Liver (tissue), 3 donors: ENCODE data around the gene THADA.

Experiments used
- ATF3 ChIP-seq: IDR thresholded peaks from 2 replicates; pipeline ENCODE4 v1.6.1; 2016; ENCODE audit warnings: antibody characterized with exemption
- CTCF ChIP-seq: fragments of 150-350 bp; IDR thresholded peaks from 2 replicates; pipeline ENCODE4 v1.5.1; 2017; ENCODE audit warnings: improper control_type of control experiment, low read depth, low read length; ENCODE audit not compliant: missing input control
- EGR1 ChIP-seq, 2 donors: IDR thresholded peaks; 2 replicates each; pipeline ENCODE4 v1.6.1; 2016 to 2018; ENCODE audit warnings: antibody characterized with exemption in 2 of 2, low read depth in 2 of 2
- GABPA ChIP-seq, 2 donors: IDR thresholded peaks in 1 of 2; conservative IDR thresholded peaks in 1 of 2; 2 replicates each; pipeline ENCODE4 v1.6.1; 2016; ENCODE audit warnings: antibody characterized with exemption in 2 of 2, mild to moderate bottlenecking in 1 of 2, moderate library complexity in 1 of 2
- JUND ChIP-seq, 2 donors: IDR thresholded peaks; 2 replicates each; pipeline ENCODE4 v1.6.1; 2016; ENCODE audit warnings: antibody characterized with exemption in 2 of 2
- MAX ChIP-seq: IDR thresholded peaks from 2 replicates; pipeline ENCODE4 v1.6.1; 2016; ENCODE audit warnings: antibody characterized with exemption
- REST ChIP-seq: IDR thresholded peaks from 2 replicates; pipeline ENCODE4 v1.6.1; 2016; ENCODE audit warnings: antibody characterized with exemption, mild to moderate bottlenecking
- RXRA ChIP-seq, 2 donors: IDR thresholded peaks; 2 replicates each; pipeline ENCODE4 v1.6.1; 2017 to 2018; ENCODE audit warnings: antibody characterized with exemption in 2 of 2, mild to moderate bottlenecking in 1 of 2
- SP1 ChIP-seq: IDR thresholded peaks from 2 replicates; pipeline ENCODE4 v1.6.1; 2018; ENCODE audit warnings: antibody characterized with exemption, mild to moderate bottlenecking
- TAF1 ChIP-seq: conservative IDR thresholded peaks from 2 replicates; pipeline ENCODE4 v1.6.1; 2016; ENCODE audit warnings: antibody characterized with exemption, mild to moderate bottlenecking
- YY1 ChIP-seq: IDR thresholded peaks from 2 replicates; pipeline ENCODE4 v1.6.1; 2016; ENCODE audit warnings: antibody characterized with exemption, mild to moderate bottlenecking
- donor health status: healthy.
- donor health status: healthy.

GRCh38 chr2:43452318-43452731 lies 143.5 kb downstream of the THADA start:
- TF ChIP-seq CTCF = no peak
- no peak for TF ChIP-seq TAF1
- no peak for TF ChIP-seq MAX
- no peak for TF ChIP-seq JUND (IDR thresholded peaks at IDR 0.05)
- TF ChIP-seq ATF3 = no peak
- TF ChIP-seq RXRA (IDR thresholded peaks at IDR 0.05) = no peak
- no peak for TF ChIP-seq YY1
- no peak for TF ChIP-seq REST
- TF ChIP-seq SP1 = no peak
- TF ChIP-seq GABPA (IDR thresholded peaks at IDR 0.05 in 1 of 2, conservative IDR thresholded peaks at IDR 0.05 in 1 of 2) = no peak
- TF ChIP-seq EGR1 (IDR thresholded peaks at IDR 0.05; ENCODE audit: low read depth in 2 of 2) = no peak
